Astrocyte of the spinal cord (primary cell): ENCODE results near the gene KIFAP3.

Experiments used
- DNase-seq: peaks from one replicate; pipeline ENCODE4 v3.0.0; 2011; ENCODE audit warnings: low read depth, low spot score
- H3K4me3 ChIP-seq: 2 replicates; pipeline ENCODE4 v1.5.1; 2011; ENCODE audit warnings: low read depth, mild to moderate bottlenecking, low read length, moderate library complexity
- CTCF ChIP-seq: IDR thresholded peaks from 2 replicates; pipeline ENCODE4 v1.5.1; 2012; ENCODE audit warnings: low read depth, mild to moderate bottlenecking, low read length, inconsistent platforms
- in situ Hi-C: cut with HindIII; loops from 2 replicates; pipeline ENCODE4 v1.10.0; 2017; ENCODE audit warnings: low sequenced_read_pairs

Gene KIFAP3

GRCh38 chr1:169943963-169944526 lies 130.4 kb downstream of the KIFAP3 start:
- TF ChIP-seq CTCF = no peak
- in situ Hi-C loops = no loop called here
- no peak overlapping the region for H3K4me3 ChIP-seq
- DNase-seq = no peak

DNA sequence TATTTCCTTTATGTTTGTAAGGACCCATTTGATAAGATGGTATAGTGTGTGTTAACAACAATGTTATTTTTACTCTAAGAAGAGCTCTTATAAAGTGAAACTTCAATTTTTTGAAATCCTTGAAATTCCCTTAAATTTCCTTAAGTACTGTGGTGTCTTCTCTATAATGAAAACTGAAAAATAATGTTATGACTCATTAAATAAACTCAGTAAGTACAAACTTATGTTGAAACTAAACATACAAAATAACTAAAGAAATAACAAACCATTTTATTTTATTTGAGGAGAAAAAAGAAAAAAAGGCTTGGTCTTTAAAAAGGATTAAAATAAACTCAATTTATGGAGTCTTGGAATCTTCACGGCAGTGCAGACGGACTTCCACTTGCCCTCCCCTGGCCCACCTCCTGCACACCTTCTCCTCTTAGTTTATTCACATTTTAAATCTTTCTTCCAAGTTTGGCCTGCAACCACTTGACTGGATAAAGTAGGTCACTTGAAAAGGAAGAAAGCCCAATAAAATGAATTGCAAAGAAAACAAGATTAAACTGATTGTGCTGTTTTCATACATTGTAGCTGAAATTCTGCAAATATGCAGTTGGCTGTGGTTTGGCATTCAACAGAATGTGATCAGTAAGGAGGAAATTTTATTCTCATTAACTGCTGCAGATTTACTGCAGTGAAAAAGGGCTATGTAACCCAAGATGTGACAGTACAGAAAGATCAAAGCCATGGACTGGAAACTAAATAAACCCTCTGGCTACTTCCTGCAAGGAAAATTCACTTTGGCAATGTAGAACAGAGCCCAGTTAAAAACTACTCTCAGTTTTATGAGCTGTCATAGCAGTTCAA lies 132.3 kb downstream of the KIFAP3 start:
- TF ChIP-seq CTCF = no peak
- H3K4me3 ChIP-seq = no peak overlapping the region
- DNase-seq = peak; percentile 81
- in situ Hi-C loops = no loop called here

- no peak overlapping the region for H3K4me3 ChIP-seq
- TF ChIP-seq CTCF = no peak
- in situ Hi-C loops = no loop called here
- DNase-seq = peak; percentile 51
Measured at GRCh38 chr1:169933984-169934725, 140.3 kb downstream of the KIFAP3 start.

DNA sequence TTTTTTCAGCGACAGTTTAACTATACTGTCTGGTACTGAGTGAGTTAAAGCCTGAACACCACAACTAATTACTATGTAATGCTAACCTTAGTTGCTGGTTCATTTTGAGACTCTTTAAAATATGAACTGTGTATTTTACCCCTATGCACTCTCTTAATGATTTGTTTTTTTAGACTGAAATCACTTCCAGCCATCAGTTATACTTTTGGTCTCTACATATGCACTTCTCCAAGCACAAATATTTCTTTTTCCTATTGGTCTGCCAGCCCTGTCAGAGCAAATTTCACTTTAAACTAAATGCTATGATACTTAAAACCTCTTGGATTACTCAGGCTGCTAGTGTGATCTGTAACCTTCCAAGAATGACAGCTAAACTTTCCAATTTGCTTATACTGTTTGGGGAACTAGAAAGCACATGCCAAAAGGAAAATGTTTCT lies 142.7 kb downstream of the KIFAP3 start:
- no peak for TF ChIP-seq CTCF
- DNase-seq = peak; percentile 15
- no peak overlapping the region for H3K4me3 ChIP-seq
- in situ Hi-C loops = no loop called here

GRCh38 chr1:169929210-169929526 lies 145.3 kb downstream of the KIFAP3 start:
- in situ Hi-C loops = no loop called here
- H3K4me3 ChIP-seq = no peak overlapping the region
- DNase-seq = no peak
- TF ChIP-seq CTCF = no peak

- in situ Hi-C loops = no loop called here
- TF ChIP-seq CTCF = peak; percentile 45
- H3K4me3 ChIP-seq = no peak overlapping the region
- DNase-seq = peak; percentile 70
Measured at GRCh38 chr1:169928438-169929209, 145.9 kb downstream of the KIFAP3 start.
